Smooth muscle cell (in vitro differentiated cells): ENCODE data around the gene FUT7. TPM values are rescaled to one million over a fixed set of nuclear protein-coding genes. Genes with fewer than 3 reads are reported as not detected.
"Not testable (repeated sequence)": the region's sequence is repeated elsewhere in the genome, so short reads cannot be mapped to it uniquely, and the experiment has no call there.

Experiments
- DNase-seq: peaks from one replicate; lab custom pipeline; 2025; ENCODE audit not compliant: unreplicated experiment; lab: John Stamatoyannopoulos, UW
- H2AFZ ChIP-seq: fragments of 200-600 bp; sonication (generic); 2 replicates; pipeline ENCODE4 v1.6.0; 2016; ENCODE audit warnings: antibody characterized with exemption, low read depth, mild to moderate bottlenecking
- H3F3A ChIP-seq: fragments of 200-600 bp; sonication (generic); 2 replicates; pipeline ENCODE4 v1.6.0; 2017; ENCODE audit warnings: antibody characterized with exemption, low read depth
- H3K27ac ChIP-seq: fragments of 200-600 bp; sonication (generic); 2 replicates; pipeline ENCODE4 v1.5.1; 2016; ENCODE audit warnings: low read depth, mild to moderate bottlenecking
- H3K27me3 ChIP-seq: fragments of 200-600 bp; sonication (generic); 2 replicates; pipeline ENCODE4 v1.6.1; 2016; ENCODE audit warnings: low read depth, mild to moderate bottlenecking
- H3K36me3 ChIP-seq: fragments of 200-600 bp; sonication (generic); 2 replicates; pipeline ENCODE4 v1.5.1; 2016; ENCODE audit warnings: low read depth
- H3K4me1 ChIP-seq: fragments of 200-600 bp; sonication (generic); 2 replicates; pipeline ENCODE4 v1.5.1; 2016; ENCODE audit warnings: low read depth
- H3K4me2 ChIP-seq: fragments of 200-600 bp; sonication (generic); 2 replicates; pipeline ENCODE4 v1.6.0; 2016; ENCODE audit warnings: mild to moderate bottlenecking
- H3K4me3 ChIP-seq: fragments of 200-600 bp; sonication (generic); 2 replicates; pipeline ENCODE4 v1.5.1; 2016; ENCODE audit warnings: mild to moderate bottlenecking
- H3K79me2 ChIP-seq: fragments of 200-600 bp; sonication (generic); 2 replicates; pipeline ENCODE4 v1.6.0; 2016; ENCODE audit warnings: low read depth, mild to moderate bottlenecking
- H3K9ac ChIP-seq: fragments of 200-600 bp; sonication (generic); 2 replicates; pipeline ENCODE4 v1.6.0; 2016; ENCODE audit warnings: low read depth
- H3K9me3 ChIP-seq: fragments of 200-600 bp; sonication (generic); replicated peaks from 2 replicates; pipeline ENCODE4 v1.5.1; 2016; ENCODE audit warnings: low read depth
- H4K20me1 ChIP-seq: fragments of 200-600 bp; sonication (generic); 2 replicates; pipeline ENCODE4 v1.6.0; 2016; ENCODE audit warnings: low read depth
- CTCF ChIP-seq: fragments of 200-600 bp; sonication (generic); IDR thresholded peaks from 2 replicates; pipeline ENCODE4 v1.5.1; 2017; ENCODE audit warnings: borderline replicate concordance, mild to moderate bottlenecking, antibody characterized with exemption; ENCODE audit not compliant: insufficient read depth, poor library complexity, severe bottlenecking
- WGBS: methylation state at CpG from one replicate; pipeline ENCODE4 v1.1.7; 2016; ENCODE audit warnings: low lambda C conversion rate; 5-methylcytosine and 5-hydroxymethylcytosine counted together
- polyA plus RNA-seq: library from polyadenylated mRNA; unstranded; fragments of >200 nt; fragmentation: Nextera tagmentation; extraction: Ambion mirVana; gene quantifications from 2 replicates; pipeline ENCODE4 v1.2.1, GENCODE V29; 2016
- total RNA-seq: library from RNA; depleted of rRNA; stranded (reverse); fragments of >200 nt; gene quantifications from 2 replicates; pipeline ENCODE4 v1.2.3, GENCODE V29; 2014

The FUT7 gene
- total and polyA plus RNA-seq, 2 experiments from 2014 or later = not detected

GRCh38 chr9:137007108-137007815, 24.6 kb downstream of the FUT7 start:
- Histone ChIP-seq H3K36me3 (no peaks in the 10 kb centered on the region), H3K4me3 (no peak overlapping the region), H3K4me2 (no peak overlapping the region), H3F3A (no peaks in the 10 kb centered on the region), H3K27me3 (no peaks in the 10 kb centered on the region), H2AFZ (no peak overlapping the region), H4K20me1 (no peaks in the 10 kb centered on the region), H3K9me3 (no peaks in the 10 kb centered on the region), H3K4me1 (no peaks in the 10 kb centered on the region), H3K79me2 (no peaks in the 10 kb centered on the region), H3K27ac (no peak overlapping the region), H3K9ac (no peak overlapping the region)
- no peak for TF ChIP-seq CTCF
- no peak for DNase-seq
- 90% methylated on average over 29 of the region's 30 CpGs for WGBS

GRCh38 chr9:137006116-137007003, 25.5 kb downstream of the FUT7 start:
- Histone ChIP-seq H2AFZ (no peak overlapping the region), H3K9ac (no peak overlapping the region), H3K4me1 (no peaks in the 10 kb centered on the region), H3K9me3 (no peaks in the 10 kb centered on the region), H3K4me3 (no peak overlapping the region), H3K36me3 (no peaks in the 10 kb centered on the region), H3K27ac (no peak overlapping the region), H3K79me2 (no peaks in the 10 kb centered on the region), H3K27me3 (no peaks in the 10 kb centered on the region), H4K20me1 (no peaks in the 10 kb centered on the region), H3F3A (no peaks in the 10 kb centered on the region), H3K4me2 (no peak overlapping the region)
- no peak for DNase-seq
- TF ChIP-seq CTCF = no peak
- WGBS = 92% methylated on average over 24 of the region's 24 CpGs

- not testable (repeated sequence) for H3K27me3 ChIP-seq
- TF ChIP-seq CTCF = peak; percentile 30
- WGBS = 53% methylated on average over 17 of the region's 17 CpGs
Observed at GRCh38 chr9:137004285-137004684, 27.6 kb downstream of the FUT7 start.

More at GRCh38 chr9:137004285-137004684, 27.6 kb downstream of the FUT7 start:
- H3F3A ChIP-seq, H2AFZ ChIP-seq, DNase-seq, H3K9ac ChIP-seq, H3K4me1 ChIP-seq, H4K20me1 ChIP-seq, H3K4me2 ChIP-seq, H3K4me3 ChIP-seq, H3K79me2 ChIP-seq, H3K36me3 ChIP-seq, H3K9me3 ChIP-seq, H3K27ac ChIP-seq: not testable (repeated sequence)
